Measurements from ENCODE around the gene PITX2.
A peak's percentile ranks its signal among the peaks of the same experiment; 100 is the strongest.

Gene PITX2

GRCh38 chr4:110632506-110633357 lies 9.9 kb upstream of the PITX2 start:
- H3K9ac ChIP-seq = no peak overlapping the region
- peak overlapping the region in 1 of 11 experiments; percentile 58; a peak in 1 of 22 replicates for H3K4me2 ChIP-seq
- H3K36me3 ChIP-seq = no peaks in the 10 kb centered on the region; a peak in 1 of 22 replicates
- H3K4me3 ChIP-seq = peak overlapping the region in 5 of 10 experiments; percentile 7 to 50 (median 29); a peak in 5 of 20 replicates
- TF ChIP-seq Cebpa-rat (IDR thresholded peaks at IDR 0.05) = no peak
- no peak overlapping the region for H3K27ac ChIP-seq
- H3K27me3 ChIP-seq = peaks cover 99 to 100% (median 100%) of the 10 kb centered on the region in 11 experiments
- peaks cover 0 to 2% (median 0%) of the 10 kb centered on the region in 10 experiments; a peak in 2 of 20 replicates for H3K4me1 ChIP-seq
- H3K9me3 ChIP-seq (replicated peaks in 1 of 11) = peaks cover 85 to 93% (median 89%) of the 10 kb centered on the region in 11 experiments
- peaks cover 0 to 14% (median 0%) of the 10 kb centered on the region in 11 experiments; a peak in 6 of 22 replicates for H4K20me1 ChIP-seq

DNA sequence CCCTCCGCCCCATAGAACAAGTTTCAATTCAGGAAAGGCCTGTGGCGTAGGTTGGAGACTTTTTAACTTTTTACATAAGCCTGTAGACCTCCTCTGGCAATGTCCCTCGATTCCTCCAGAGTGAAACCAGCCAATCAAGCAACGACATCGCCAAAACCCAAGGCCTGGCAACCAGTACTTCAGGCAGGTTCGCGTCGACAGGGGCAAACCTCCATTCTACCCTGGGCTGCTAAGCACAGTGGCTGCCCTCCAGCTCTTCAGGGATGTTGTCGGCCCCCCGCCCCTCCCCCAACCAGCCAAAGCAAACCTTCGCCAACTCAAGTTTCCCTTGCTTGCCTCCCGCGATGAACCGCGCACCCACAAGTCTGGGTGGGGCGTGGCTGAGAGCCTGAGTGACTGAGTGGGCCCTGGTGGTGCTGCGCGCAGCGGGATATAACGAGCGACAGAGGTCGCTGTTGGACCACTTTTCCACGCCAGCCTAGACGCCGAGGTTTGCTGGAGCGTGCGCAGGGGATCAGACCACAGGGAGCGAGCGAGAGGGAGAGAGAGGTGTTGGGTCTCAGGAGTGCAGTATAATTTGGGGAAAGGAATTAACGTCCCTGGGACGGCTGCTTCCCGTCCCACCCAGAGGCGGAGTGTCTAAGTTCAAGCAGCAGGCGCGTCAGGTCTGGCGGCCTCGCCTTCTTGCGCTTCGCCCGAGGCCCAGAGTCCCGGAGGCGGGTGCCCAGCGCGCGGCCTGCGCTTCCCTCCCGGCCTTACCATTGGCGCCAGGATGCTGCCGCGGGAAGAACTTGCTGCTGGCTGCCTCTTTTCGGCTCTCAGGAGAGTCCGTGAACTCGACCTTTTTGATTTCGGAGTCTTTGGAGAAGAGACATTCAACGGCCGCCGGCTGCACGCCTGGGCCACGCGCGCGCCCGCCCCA lies 9.0 kb upstream of the PITX2 start:
- Histone ChIP-seq H3K4me1 (peaks cover 0 to 9% (median 0%) of the 10 kb centered on the region in 10 experiments; a peak in 2 of 20 replicates), H3K27ac (no peak overlapping the region), H3K36me3 (no peaks in the 10 kb centered on the region; a peak in 1 of 22 replicates), H3K4me2 (peak overlapping the region in 10 of 11 experiments; percentile 5 to 64 (median 33); a peak in 16 of 22 replicates), H4K20me1 (peaks cover 0 to 8% (median 0%) of the 10 kb centered on the region in 11 experiments; a peak in 6 of 22 replicates), H3K9me3 (replicated peaks in 1 of 11) (peaks cover 77 to 91% (median 86%) of the 10 kb centered on the region in 11 experiments), H3K4me3 (peak overlapping the region in 7 of 10 experiments; percentile 20 to 50 (median 29); a peak in 10 of 20 replicates), H3K27me3 (peaks cover 99 to 100% (median 100%) of the 10 kb centered on the region in 11 experiments), H3K9ac (no peak overlapping the region)
- no peak for TF ChIP-seq Cebpa-rat (IDR thresholded peaks at IDR 0.05)

- Histone ChIP-seq H3K4me2 (no peak overlapping the region), H4K20me1 (peaks cover 0 to 4% (median 0%) of the 10 kb centered on the region in 11 experiments; a peak in 1 of 22 replicates), H3K4me1 (peaks cover 0 to 9% (median 0%) of the 10 kb centered on the region in 10 experiments; a peak in 2 of 20 replicates), H3K9me3 (replicated peaks in 1 of 11) (peaks cover 71 to 90% (median 83%) of the 10 kb centered on the region in 11 experiments), H3K4me3 (no peak overlapping the region; a peak in 1 of 20 replicates), H3K36me3 (no peaks in the 10 kb centered on the region; a peak in 1 of 22 replicates), H3K9ac (no peak overlapping the region), H3K27ac (no peak overlapping the region), H3K27me3 (peaks cover 99 to 100% (median 100%) of the 10 kb centered on the region in 11 experiments)
- TF ChIP-seq Cebpa-rat (IDR thresholded peaks at IDR 0.05) = no peak
Observed at GRCh38 chr4:110630688-110631402, 8.0 kb upstream of the PITX2 start.

GRCh38 chr4:110629780-110630687 lies 7.2 kb upstream of the PITX2 start:
- H3K9me3 ChIP-seq (replicated peaks in 1 of 11) = peaks cover 69 to 88% (median 81%) of the 10 kb centered on the region in 11 experiments
- no peak overlapping the region for H3K9ac ChIP-seq
- no peak for TF ChIP-seq Cebpa-rat (IDR thresholded peaks at IDR 0.05)
- H4K20me1 ChIP-seq = peaks cover 0 to 4% (median 0%) of the 10 kb centered on the region in 11 experiments; a peak in 1 of 22 replicates
- no peak overlapping the region for H3K4me2 ChIP-seq
- no peak overlapping the region for H3K27ac ChIP-seq
- peaks cover 0 to 9% (median 0%) of the 10 kb centered on the region in 10 experiments; a peak in 2 of 20 replicates for H3K4me1 ChIP-seq
- peaks cover 99 to 100% (median 100%) of the 10 kb centered on the region in 11 experiments for H3K27me3 ChIP-seq
- H3K36me3 ChIP-seq = no peaks in the 10 kb centered on the region; a peak in 1 of 22 replicates
- peak overlapping the region in 3 of 10 experiments; percentile 25 to 26 (median 25); a peak in 2 of 20 replicates for H3K4me3 ChIP-seq

- peak overlapping the region in 5 of 10 experiments; percentile 24 to 26 (median 25); a peak in 4 of 20 replicates for H3K4me3 ChIP-seq
- peaks cover 0 to 9% (median 0%) of the 10 kb centered on the region in 10 experiments; a peak in 2 of 20 replicates for H3K4me1 ChIP-seq
- peaks cover 99 to 100% (median 100%) of the 10 kb centered on the region in 11 experiments for H3K27me3 ChIP-seq
- H3K9ac ChIP-seq = no peak overlapping the region
- TF ChIP-seq Cebpa-rat (IDR thresholded peaks at IDR 0.05) = no peak
- H4K20me1 ChIP-seq = peaks cover 0 to 4% (median 0%) of the 10 kb centered on the region in 11 experiments; a peak in 1 of 22 replicates
- no peak overlapping the region for H3K4me2 ChIP-seq
- H3K27ac ChIP-seq = no peak overlapping the region
- no peaks in the 10 kb centered on the region; a peak in 1 of 22 replicates for H3K36me3 ChIP-seq
- H3K9me3 ChIP-seq (replicated peaks in 1 of 11) = peaks cover 62 to 80% (median 74%) of the 10 kb centered on the region in 11 experiments
Observed at GRCh38 chr4:110629214-110629754, 6.4 kb upstream of the PITX2 start.

- no peak for TF ChIP-seq Cebpa-rat (IDR thresholded peaks at IDR 0.05)
- peak overlapping the region in 3 of 10 experiments; percentile 24 to 26 (median 26); a peak in 3 of 20 replicates for H3K4me3 ChIP-seq
- H3K4me2 ChIP-seq = peak overlapping the region in 3 of 11 experiments; percentile 10 to 42 (median 20); a peak in 4 of 22 replicates
- H3K9ac ChIP-seq = no peak overlapping the region
- H3K27ac ChIP-seq = no peak overlapping the region
- peaks cover 99 to 100% (median 100%) of the 10 kb centered on the region in 11 experiments for H3K27me3 ChIP-seq
- peaks cover 56 to 75% (median 68%) of the 10 kb centered on the region in 11 experiments for H3K9me3 ChIP-seq (replicated peaks in 1 of 11)
- no peaks in the 10 kb centered on the region for H3K36me3 ChIP-seq
- H3K4me1 ChIP-seq = peaks cover 0 to 9% (median 0%) of the 10 kb centered on the region in 10 experiments; a peak in 2 of 20 replicates
- no peaks in the 10 kb centered on the region for H4K20me1 ChIP-seq
Observed at GRCh38 chr4:110628663-110629213, 5.9 kb upstream of the PITX2 start.
